ENCODE measurements around the gene LRP5. TPM values are rescaled to one million over a fixed set of nuclear protein-coding genes. Genes with fewer than 3 reads are reported as not detected.

LRP5 gene
- total RNA-seq, 2 experiments from 2014 or later, result 11.7 to 13.6 TPM

DNA sequence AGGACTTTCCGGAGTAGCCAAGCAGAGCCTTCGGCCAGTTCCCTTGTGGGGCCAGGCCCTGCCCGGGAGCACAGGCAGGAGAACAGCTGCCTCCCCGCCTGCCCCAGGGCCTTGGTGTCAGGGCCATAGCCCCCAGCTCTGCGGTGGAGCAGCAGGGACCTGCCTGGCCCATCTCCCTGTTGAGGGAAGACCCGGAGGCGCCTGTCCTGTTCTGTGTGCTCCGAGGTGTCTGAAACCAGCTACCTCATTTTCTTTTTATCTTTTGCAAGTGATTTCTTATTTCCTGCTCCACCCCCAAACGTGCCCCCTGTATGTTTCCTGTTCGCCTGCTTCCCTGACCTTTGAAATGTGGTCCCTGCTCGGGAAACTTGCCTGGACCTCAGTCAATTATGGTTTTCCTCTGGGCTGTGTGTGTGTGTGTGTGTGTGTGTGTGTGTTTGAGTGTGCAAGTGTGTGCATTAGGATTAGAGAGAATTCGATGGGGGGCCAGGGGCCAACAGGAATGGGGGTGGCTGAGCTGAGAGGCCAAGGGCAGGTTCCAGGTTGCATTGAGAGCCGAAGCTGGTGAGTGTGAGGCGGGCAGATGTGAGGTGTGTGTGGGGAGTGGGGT lies 19.1 kb downstream of the LRP5 start:
- H3K27me3 Mint-ChIP-seq, result no peaks in the 10 kb centered on the region
- H3K36me3 Mint-ChIP-seq (ENCODE audit: low read depth), result no peaks in the 10 kb centered on the region
- H3K4me3 Mint-ChIP-seq, result no peak overlapping the region
- DNase-seq, result peak; percentile 29
- intact Hi-C loops (cut with DNase I, micrococcal nuclease), result no loop called here
- H3K4me1 Mint-ChIP-seq, result peaks cover 62% of the 10 kb centered on the region
- H3K27ac Mint-ChIP-seq, result peak overlapping the region; percentile 49
- peak; percentile 60 for ATAC-seq
- H3K9me3 Mint-ChIP-seq (ENCODE audit: low read depth), result no peaks in the 10 kb centered on the region
- CTCF ChIA-PET, result interaction anchor here (0.6 to 1.3 kb wide), 3 partner anchors 9 to 248 kb away, joined by 3 to 6 read pairs (median 4); no protein-coding TSS in a partner anchor
- POLR2A ChIA-PET, result interaction anchor here (0.7 kb wide), 1 partner anchor 150 kb away, joined by 4 read pairs; no protein-coding TSS in a partner anchor

DNA sequence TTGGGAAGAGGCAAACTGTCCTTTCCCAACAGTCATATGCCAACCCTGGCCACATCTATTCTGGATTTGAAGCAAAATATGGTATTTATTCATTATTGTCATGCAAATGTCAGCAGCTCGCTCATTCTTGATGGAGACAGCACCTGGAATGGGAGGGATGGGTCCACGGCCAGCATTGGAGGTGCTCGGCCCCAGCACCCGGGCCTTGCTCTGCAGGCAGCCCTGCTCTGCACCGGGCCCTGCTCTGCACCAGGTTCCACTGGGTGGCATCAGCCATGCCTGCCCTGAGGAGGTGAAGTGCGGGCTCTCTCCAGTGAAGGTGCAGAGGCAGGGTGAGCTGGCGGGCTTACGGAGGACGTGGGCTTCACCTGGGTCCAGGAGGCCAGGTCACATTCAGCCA lies 19.8 kb downstream of the LRP5 start:
- intact Hi-C loops (cut with DNase I, micrococcal nuclease), result no loop called here
- ATAC-seq (no peak), DNase-seq (no peak)
- no peaks in the 10 kb centered on the region for H3K36me3 Mint-ChIP-seq (ENCODE audit: low read depth)
- POLR2A ChIA-PET, result no interaction called here
- peaks cover 69% of the 10 kb centered on the region for H3K4me1 Mint-ChIP-seq
- CTCF ChIA-PET, result interaction anchor here (1.2 to 1.4 kb wide), 3 partner anchors 8 to 249 kb away, joined by 3 to 6 read pairs (median 4); no protein-coding TSS in a partner anchor
- no peaks in the 10 kb centered on the region for H3K27me3 Mint-ChIP-seq
- no peak overlapping the region for H3K4me3 Mint-ChIP-seq
- H3K27ac Mint-ChIP-seq, result no peak overlapping the region
- H3K9me3 Mint-ChIP-seq (ENCODE audit: low read depth), result no peaks in the 10 kb centered on the region

DNA sequence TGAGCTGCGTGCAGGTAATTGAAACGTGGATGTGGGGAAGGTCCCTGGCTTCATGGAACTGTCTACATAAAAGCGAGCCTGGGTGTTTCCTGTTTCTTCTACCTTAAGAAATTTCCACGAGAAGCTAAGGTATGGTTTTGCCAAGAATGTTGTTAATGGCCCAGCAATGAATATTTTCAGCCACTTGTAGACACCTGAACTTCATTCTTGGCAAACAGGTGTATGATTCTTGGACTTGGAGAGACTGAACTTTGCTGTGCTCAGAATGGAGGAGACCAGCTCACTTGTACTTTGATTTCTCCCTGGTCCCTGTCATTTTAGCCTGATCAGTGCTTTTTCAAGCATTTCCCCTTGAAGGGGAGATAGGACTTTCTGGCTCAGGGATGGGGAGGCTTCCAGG lies 20.8 kb downstream of the LRP5 start:
- POLR2A ChIA-PET, result no interaction called here
- intact Hi-C loops (cut with DNase I, micrococcal nuclease), result no loop called here

DNA sequence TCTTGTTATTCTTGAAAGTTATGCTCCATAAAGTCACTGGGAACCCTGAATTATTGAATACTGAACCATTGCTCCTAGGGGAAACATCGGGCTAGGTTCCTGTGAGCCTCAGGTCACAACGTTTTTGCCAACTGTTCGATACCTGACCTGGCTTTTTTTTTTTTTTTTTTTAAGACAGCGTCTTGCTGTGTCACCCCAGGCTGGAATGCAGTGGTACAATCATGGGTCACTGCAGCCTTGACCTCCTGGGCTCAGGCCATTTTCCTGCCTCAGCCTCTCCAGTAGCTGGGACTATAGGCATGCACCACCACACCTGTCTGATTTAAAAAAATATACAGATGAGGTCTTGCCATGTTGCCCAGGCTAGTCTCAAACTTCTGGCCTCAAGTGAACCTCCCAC lies 22.5 kb downstream of the LRP5 start:
- Mint-ChIP-seq H3K27me3 (no peaks in the 10 kb centered on the region), H3K36me3 (ENCODE audit: low read depth) (no peaks in the 10 kb centered on the region), H3K4me3 (no peak overlapping the region), H3K4me1 (peaks cover 58% of the 10 kb centered on the region), H3K27ac (no peak overlapping the region), H3K9me3 (ENCODE audit: low read depth) (no peaks in the 10 kb centered on the region)
- POLR2A ChIA-PET, result no interaction called here
- CTCF ChIA-PET, result no interaction called here
- ATAC-seq (no peak), DNase-seq (no peak)
- intact Hi-C loops (cut with DNase I, micrococcal nuclease), result no loop called here

More for the DNA sequence above, 20.8 kb downstream of the LRP5 start:
- H3K4me1 Mint-ChIP-seq, result peaks cover 70% of the 10 kb centered on the region
- H3K27ac Mint-ChIP-seq, result no peak overlapping the region
- ATAC-seq, result no peak
- no peaks in the 10 kb centered on the region for H3K27me3 Mint-ChIP-seq
- no peaks in the 10 kb centered on the region for H3K36me3 Mint-ChIP-seq (ENCODE audit: low read depth)
- H3K4me3 Mint-ChIP-seq, result no peak overlapping the region
- CTCF ChIA-PET, result interaction anchor here (0.6 to 1.4 kb wide), 3 partner anchors 10 to 174 kb away, joined by 3 to 4 read pairs (median 3); no protein-coding TSS in a partner anchor
- no peak for DNase-seq
- H3K9me3 Mint-ChIP-seq (ENCODE audit: low read depth), result no peaks in the 10 kb centered on the region

DNA sequence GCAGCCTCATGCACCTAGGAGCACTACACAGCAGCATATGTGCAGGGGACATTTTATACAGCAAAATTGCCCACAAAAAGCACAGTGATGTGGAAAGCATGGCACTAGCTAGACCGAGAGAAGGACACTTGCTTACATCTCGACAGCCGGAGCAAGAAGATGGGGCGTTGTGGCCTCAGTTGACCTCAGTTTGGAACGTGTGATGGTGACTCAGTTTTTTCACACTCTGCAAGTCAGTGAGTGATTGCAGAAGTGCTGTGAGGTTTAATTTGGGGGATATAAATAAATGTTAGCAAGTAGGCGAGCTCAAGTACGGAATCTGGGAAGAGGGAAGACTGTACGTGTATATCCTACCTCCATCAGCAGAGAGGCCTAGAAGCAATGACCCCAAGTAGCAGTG lies 23.3 kb downstream of the LRP5 start:
- intact Hi-C loops (cut with DNase I, micrococcal nuclease), result no loop called here
- no peaks in the 10 kb centered on the region for H3K27me3 Mint-ChIP-seq
- no peaks in the 10 kb centered on the region for H3K9me3 Mint-ChIP-seq (ENCODE audit: low read depth)
- H3K4me1 Mint-ChIP-seq, result peaks cover 55% of the 10 kb centered on the region
- no peaks in the 10 kb centered on the region for H3K36me3 Mint-ChIP-seq (ENCODE audit: low read depth)
- ChIA-PET CTCF (interaction anchor here (0.6 to 1.0 kb wide), 2 partner anchors 20 to 50 kb away, joined by 3 read pairs; no protein-coding TSS in a partner anchor), POLR2A (no interaction called here)
- ATAC-seq (no peak), DNase-seq (no peak)
- no peak overlapping the region for H3K27ac Mint-ChIP-seq
- H3K4me3 Mint-ChIP-seq, result no peak overlapping the region

DNA sequence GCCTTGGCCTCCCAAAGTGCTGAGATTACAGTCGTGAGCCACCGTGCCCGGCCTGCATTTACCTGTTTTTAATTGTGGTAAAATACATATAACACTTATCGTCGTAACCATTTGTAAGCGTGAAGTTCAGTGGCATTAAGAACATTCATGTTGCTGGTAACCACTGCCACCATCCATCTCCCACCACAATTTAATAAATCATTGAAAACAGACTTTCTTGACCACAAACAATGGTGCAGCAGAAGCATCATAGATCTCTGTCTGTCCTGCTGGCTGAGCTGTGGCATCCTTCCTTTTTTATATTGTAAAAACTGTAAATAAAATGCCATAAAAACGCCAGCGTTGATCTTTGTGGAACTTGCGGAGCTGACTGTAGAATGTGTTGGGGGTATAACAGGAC lies 24.3 kb downstream of the LRP5 start:
- intact Hi-C loops (cut with DNase I, micrococcal nuclease), result no loop called here
- Mint-ChIP-seq H3K27me3 (no peaks in the 10 kb centered on the region), H3K4me1 (peaks cover 51% of the 10 kb centered on the region), H3K9me3 (ENCODE audit: low read depth) (no peaks in the 10 kb centered on the region), H3K4me3 (no peak overlapping the region), H3K27ac (no peak overlapping the region), H3K36me3 (ENCODE audit: low read depth) (no peaks in the 10 kb centered on the region)
- no peak for ATAC-seq
- DNase-seq, result no peak
- ChIA-PET CTCF (no interaction called here), POLR2A (no interaction called here)

DNA sequence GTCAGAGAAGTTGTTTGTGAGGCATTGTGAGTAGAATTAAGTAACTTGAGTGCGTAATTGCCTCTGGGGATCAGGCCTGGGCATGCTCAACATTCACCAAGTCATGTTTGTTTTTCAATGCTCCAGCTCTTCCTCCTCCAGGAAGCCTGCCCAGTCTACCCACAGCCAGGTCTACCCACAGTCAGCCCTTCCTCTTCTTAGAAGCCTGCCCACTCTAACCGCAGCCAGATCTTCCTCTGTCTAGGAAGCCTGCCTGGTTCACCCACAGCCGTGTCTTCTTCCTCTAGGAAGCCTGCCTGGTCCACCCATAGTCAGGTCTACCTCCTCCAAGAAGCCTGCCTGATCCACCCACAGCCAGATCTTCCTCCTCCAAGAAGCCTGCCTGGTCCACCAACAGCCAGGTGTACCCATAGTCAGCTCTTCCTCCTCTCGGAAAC lies 25.0 kb downstream of the LRP5 start:
- CTCF ChIA-PET, result interaction anchor here (0.6 kb wide), 1 partner anchor 880 kb away, joined by 3 read pairs; no protein-coding TSS in a partner anchor
- no peak for ATAC-seq
- H3K9me3 Mint-ChIP-seq (ENCODE audit: low read depth), result no peaks in the 10 kb centered on the region

DNA sequence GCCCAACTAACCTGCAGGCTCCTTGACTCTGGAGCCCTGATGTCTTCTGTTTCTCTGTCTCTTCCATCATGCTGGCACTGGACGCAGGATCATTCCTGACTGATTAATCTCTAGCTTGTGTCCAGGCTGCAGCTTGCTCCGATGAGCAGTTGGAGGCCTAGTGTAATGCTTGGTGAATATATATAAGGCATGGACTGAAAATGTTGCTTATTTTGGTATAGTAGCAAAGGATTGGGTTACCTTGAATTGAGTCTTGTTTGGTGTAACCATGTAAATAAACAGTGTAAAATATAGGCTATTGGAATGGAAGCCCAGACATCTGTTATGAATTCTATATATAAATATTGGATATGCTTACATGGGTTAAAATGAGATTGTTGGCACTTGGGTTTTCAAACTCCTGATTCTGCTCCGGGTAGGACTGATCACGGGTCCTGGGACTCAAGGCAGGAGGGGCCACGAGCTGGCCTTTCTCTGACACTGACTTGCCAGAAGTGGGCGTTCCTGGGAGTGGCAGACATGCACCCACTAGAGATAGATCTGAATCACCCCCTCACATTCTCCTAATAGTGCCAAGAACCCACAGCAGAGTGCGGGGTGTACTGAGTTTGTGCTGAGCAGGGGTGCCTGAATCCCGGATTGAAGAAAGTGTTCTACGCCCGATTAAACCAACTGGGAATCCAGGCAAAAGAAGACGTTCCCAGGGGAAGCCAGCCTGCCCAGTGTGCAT lies 25.8 kb downstream of the LRP5 start:
- CTCF ChIA-PET, result no interaction called here
- no peak for ATAC-seq
- Mint-ChIP-seq H3K4me3 (no peak overlapping the region), H3K9me3 (ENCODE audit: low read depth) (no peaks in the 10 kb centered on the region), H3K4me1 (peaks cover 39% of the 10 kb centered on the region), H3K36me3 (ENCODE audit: low read depth) (no peaks in the 10 kb centered on the region), H3K27ac (no peak overlapping the region), H3K27me3 (no peaks in the 10 kb centered on the region)
- POLR2A ChIA-PET, result no interaction called here
- intact Hi-C loops (cut with DNase I, micrococcal nuclease), result no loop called here
- DNase-seq, result no peak

More for the DNA sequence above, 25.0 kb downstream of the LRP5 start:
- intact Hi-C loops (cut with DNase I, micrococcal nuclease), result no loop called here
- POLR2A ChIA-PET, result no interaction called here
- H3K27me3 Mint-ChIP-seq, result no peaks in the 10 kb centered on the region
- peaks cover 46% of the 10 kb centered on the region for H3K4me1 Mint-ChIP-seq
- H3K4me3 Mint-ChIP-seq, result no peak overlapping the region
- H3K36me3 Mint-ChIP-seq (ENCODE audit: low read depth), result no peaks in the 10 kb centered on the region
- H3K27ac Mint-ChIP-seq, result no peak overlapping the region
- no peak for DNase-seq

DNA sequence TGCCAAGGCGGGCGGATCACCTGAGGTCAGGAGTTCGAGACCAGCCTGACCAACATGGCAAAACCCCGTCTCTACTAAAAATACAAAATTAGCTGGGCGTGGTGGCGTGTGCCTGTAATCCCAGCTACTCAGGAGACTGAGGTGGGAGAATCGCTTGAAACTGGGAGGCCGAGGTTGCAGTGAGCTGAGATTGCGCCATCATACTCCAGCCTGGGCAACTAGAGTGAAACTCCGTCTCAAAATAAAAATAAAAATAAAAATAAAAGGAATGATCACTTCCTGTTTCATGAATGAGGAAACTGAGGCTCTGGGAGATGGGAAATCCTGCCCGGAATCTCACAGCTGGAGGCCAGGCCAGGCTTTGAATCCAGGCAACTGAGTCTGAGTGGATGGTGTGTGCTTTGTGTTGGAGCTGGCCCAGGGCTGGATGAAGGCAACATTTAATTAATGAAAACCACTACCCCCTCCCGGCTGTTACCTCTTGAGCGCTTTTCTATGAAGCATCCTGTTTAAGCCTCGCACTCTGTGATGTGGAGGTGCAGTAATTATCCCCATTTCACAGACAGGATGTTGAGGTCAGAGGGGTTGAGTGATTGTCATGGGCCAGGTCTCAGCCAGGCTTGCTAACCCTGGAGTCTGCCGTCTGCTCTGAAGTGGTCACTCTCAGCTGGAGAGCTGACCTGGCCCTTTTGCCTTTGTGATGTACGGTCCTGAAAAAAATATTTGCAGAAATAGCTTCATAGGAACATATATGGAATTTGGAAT lies 27.8 kb downstream of the LRP5 start:
- Mint-ChIP-seq H3K9me3 (ENCODE audit: low read depth) (no peaks in the 10 kb centered on the region), H3K27me3 (no peaks in the 10 kb centered on the region), H3K4me1 (peaks cover 39% of the 10 kb centered on the region), H3K27ac (no peak overlapping the region), H3K4me3 (no peak overlapping the region), H3K36me3 (ENCODE audit: low read depth) (no peaks in the 10 kb centered on the region)
- POLR2A ChIA-PET, result no interaction called here
- intact Hi-C loops (cut with DNase I, micrococcal nuclease), result no loop called here
- CTCF ChIA-PET, result interaction anchor here (0.6 to 1.6 kb wide), 3 partner anchors 9 to 592 kb away, joined by 3 to 6 read pairs (median 3); no protein-coding TSS in a partner anchor
- DNase-seq (peak; percentile 22), ATAC-seq (peak; percentile 77)

DNA sequence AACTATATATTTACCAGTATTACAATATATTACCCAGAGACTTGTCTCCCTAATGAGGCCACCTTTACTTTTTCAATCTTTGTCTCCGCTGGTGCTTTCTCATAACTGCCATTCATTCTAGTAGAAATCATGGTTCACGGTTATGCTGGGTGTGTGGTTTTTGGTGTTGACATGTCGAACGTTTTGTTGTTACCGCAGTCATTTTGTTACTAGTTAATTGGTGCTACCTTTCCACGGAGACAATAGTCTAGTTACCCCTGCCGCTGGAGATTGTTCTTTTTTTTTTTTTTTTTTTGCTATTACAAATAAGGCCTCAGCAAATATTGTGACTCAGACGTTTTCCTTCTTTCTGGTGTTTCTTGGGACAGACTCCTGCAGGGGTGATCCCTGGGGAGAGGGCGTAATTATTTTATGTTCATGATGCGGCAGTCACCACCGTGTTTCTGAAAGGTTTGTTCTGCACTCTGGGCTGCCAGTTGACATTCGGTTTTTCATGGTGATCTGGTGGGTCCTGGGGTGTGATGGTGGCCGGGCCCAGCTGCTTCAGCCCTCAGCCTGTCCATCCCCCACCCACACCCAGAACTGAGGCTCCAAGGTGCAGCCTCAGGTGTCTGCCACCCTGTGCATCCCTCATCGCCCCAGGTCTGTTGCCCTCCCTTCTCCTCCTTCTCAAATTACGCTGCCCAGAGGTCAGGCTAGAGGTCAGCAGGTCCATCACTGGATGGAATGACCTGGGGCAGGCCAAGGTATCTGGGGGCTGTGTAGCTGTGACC lies 28.6 kb downstream of the LRP5 start:
- CTCF ChIA-PET, result interaction anchor here (0.6 to 1.6 kb wide), 2 partner anchors 9 to 591 kb away, joined by 3 to 6 read pairs; no protein-coding TSS in a partner anchor
- peak; percentile 31 for DNase-seq

More for the DNA sequence above, 28.6 kb downstream of the LRP5 start:
- H3K27me3 Mint-ChIP-seq, result no peaks in the 10 kb centered on the region
- no peak overlapping the region for H3K4me3 Mint-ChIP-seq
- POLR2A ChIA-PET, result no interaction called here
- peak; percentile 58 for ATAC-seq
- intact Hi-C loops (cut with DNase I, micrococcal nuclease), result no loop called here
- H3K9me3 Mint-ChIP-seq (ENCODE audit: low read depth), result no peaks in the 10 kb centered on the region
- peaks cover 33% of the 10 kb centered on the region for H3K4me1 Mint-ChIP-seq
- H3K27ac Mint-ChIP-seq, result no peak overlapping the region
- H3K36me3 Mint-ChIP-seq (ENCODE audit: low read depth), result no peaks in the 10 kb centered on the region
